Esophagus muscularis mucosa (tissue), 4 donors: ENCODE measurements around the gene SMCO2.

Experiments
- CTCF ChIP-seq, 3 experiments: fragments of 200-600 bp in 2 of 3; fragments of 450-650 bp in 1 of 3; sonication (generic) in 2 of 3; IDR thresholded peaks; one replicate each; pipeline ENCODE4 v1.5.1; 2017 to 2019; ENCODE audit warnings: antibody characterized with exemption in 3 of 3, mild to moderate bottlenecking in 2 of 3, moderate library complexity in 1 of 3
- EP300 ChIP-seq: sonication (generic); formaldehyde crosslinking; IDR thresholded peaks from one replicate; pipeline ENCODE4 v1.6.1; 2017; ENCODE audit warnings: antibody characterized with exemption
- POLR2AphosphoS5 ChIP-seq, 2 donors: sonication (generic); formaldehyde crosslinking; IDR thresholded peaks; one replicate each; pipeline ENCODE4 v1.6.1; 2017; ENCODE audit warnings: antibody characterized with exemption in 2 of 2

DNA sequence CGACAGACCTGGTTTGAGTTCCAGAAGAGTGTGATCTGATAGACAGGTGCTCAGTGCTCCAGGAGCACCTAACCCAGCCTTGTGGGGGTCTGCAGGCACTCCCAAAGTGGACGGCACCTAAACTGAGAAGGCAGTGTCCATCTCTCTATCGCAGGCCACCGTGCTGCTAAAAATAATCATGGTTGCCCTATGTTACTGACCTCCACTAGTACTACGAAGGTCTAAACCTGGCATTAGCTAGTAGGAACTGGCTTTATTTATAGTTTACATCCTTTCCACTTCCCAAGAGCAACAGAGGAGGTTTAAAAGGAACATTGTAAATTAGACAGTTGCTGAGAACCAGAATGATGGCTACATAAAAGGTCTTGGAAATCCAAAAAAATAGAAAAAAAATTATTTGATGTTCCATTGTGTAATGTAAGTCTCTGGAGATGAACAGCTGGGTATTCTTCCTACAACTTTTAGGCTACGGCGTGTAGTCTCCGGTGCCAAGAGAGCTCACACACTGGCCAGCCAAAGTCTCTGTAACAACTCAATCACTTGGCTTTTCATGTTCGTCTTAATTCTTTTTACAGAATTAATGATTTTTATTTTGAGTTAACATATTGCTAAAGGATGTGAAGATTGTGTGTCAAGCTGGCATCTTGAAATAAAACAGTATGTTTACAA is 104.8 kb downstream of the SMCO2 start:
- TF ChIP-seq CTCF (IDR thresholded peaks at IDR 0.05) (no peak), POLR2AphosphoS5 (IDR thresholded peaks at IDR 0.05) (no peak), EP300 (no peak)
